ENCODE data around the gene ARRB2.

- TF ChIP-seq, protein P1, sequence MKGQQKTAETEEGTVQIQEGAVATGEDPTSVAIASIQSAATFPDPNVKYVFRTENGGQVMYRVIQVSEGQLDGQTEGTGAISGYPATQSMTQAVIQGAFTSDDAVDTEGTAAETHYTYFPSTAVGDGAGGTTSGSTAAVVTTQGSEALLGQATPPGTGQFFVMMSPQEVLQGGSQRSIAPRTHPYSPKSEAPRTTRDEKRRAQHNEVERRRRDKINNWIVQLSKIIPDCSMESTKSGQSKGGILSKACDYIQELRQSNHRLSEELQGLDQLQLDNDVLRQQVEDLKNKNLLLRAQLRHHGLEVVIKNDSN (IDR thresholded peaks at IDR 0.05), result no peak
- TF ChIP-seq TCF12 (IDR thresholded peaks at IDR 0.05; ENCODE audit: low read depth) (no peak), RAD21 (IDR thresholded peaks at IDR 0.05; ENCODE audit: low read depth) (no peak), MAX (IDR thresholded peaks at IDR 0.05) (no peak), FOXM1 (IDR thresholded peaks at IDR 0.05; ENCODE audit: borderline replicate concordance, low read depth) (no peak), EP300 (IDR thresholded peaks at IDR 0.05; ENCODE audit: borderline replicate concordance) (no peak)
- TF ChIP-seq, protein P2, sequence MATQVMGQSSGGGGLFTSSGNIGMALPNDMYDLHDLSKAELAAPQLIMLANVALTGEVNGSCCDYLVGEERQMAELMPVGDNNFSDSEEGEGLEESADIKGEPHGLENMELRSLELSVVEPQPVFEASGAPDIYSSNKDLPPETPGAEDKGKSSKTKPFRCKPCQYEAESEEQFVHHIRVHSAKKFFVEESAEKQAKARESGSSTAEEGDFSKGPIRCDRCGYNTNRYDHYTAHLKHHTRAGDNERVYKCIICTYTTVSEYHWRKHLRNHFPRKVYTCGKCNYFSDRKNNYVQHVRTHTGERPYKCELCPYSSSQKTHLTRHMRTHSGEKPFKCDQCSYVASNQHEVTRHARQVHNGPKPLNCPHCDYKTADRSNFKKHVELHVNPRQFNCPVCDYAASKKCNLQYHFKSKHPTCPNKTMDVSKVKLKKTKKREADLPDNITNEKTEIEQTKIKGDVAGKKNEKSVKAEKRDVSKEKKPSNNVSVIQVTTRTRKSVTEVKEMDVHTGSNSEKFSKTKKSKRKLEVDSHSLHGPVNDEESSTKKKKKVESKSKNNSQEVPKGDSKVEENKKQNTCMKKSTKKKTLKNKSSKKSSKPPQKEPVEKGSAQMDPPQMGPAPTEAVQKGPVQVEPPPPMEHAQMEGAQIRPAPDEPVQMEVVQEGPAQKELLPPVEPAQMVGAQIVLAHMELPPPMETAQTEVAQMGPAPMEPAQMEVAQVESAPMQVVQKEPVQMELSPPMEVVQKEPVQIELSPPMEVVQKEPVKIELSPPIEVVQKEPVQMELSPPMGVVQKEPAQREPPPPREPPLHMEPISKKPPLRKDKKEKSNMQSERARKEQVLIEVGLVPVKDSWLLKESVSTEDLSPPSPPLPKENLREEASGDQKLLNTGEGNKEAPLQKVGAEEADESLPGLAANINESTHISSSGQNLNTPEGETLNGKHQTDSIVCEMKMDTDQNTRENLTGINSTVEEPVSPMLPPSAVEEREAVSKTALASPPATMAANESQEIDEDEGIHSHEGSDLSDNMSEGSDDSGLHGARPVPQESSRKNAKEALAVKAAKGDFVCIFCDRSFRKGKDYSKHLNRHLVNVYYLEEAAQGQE (IDR thresholded peaks at IDR 0.05; ENCODE audit: low read depth), result no peak
These were observed 15.3 kb downstream of the ARRB2 start for GRCh38 chr17:4725646-4726310.
